GM12878 (cell line): ENCODE measurements around the gene KMO. TPM values are rescaled to one million over a fixed set of nuclear protein-coding genes. Genes with fewer than 3 reads are reported as not detected.

Experiments used
- ATAC-seq: fragments of 200-7000 bp; cut with Tn5 transposase; 3 replicates; pipeline ENCODE4 v1.9.1; 2020; ENCODE audit warnings: mild to moderate bottlenecking, moderate library complexity
- BruUV-seq: library from RNA; stranded (reverse); fragments of 400-500 nt; replicated peaks from 2 replicates; lab custom pipeline; 2021; lab: Mats Ljungman, UMichigan
- CTCF ChIA-PET: fragments of 300-600 bp; sonication (Branson Sonifier 250); formaldehyde crosslinking; extraction: SDS; loops from one replicate; lab custom pipeline; 2021; ENCODE audit warnings: inconsistent platforms; lab: Yijun Ruan, JAX
- POLR2A ChIA-PET: fragments of 350-600 bp; formaldehyde crosslinking; extraction: SDS; loops from one replicate; lab custom pipeline; 2021; ENCODE audit warnings: inconsistent platforms; lab: Charles Lee
- RAD21 ChIA-PET: fragments of 300-600 bp; sonication (Branson Sonifier 250); formaldehyde crosslinking; loops from one replicate; lab custom pipeline; 2023; ENCODE audit warnings: antibody characterized with exemption; ENCODE audit not compliant: unreplicated experiment; lab: Charles Lee
- SMC1A ChIA-PET: fragments of 300-600 bp; sonication (Branson Sonifier 250); formaldehyde crosslinking; loops from one replicate; lab custom pipeline; 2023; ENCODE audit not compliant: unreplicated experiment, uncharacterized antibody; lab: Charles Lee
- DNase-seq: peaks from one replicate; pipeline ENCODE4 v3.0.0-alpha.2; 2011; ENCODE audit warnings: low read depth, low spot score
- FAIRE-seq: peaks from 3 replicates; lab custom pipeline; 2011; peaks lifted over from hg19 to GRCh38; lab: Jason Lieb, UNC
- H2AFZ ChIP-seq: 2 replicates; pipeline ENCODE4 v1.6.0; 2011; ENCODE audit warnings: low read depth, low read length, control low read depth; ENCODE audit not compliant: control insufficient read depth
- H3K27ac ChIP-seq: 2 replicates; pipeline ENCODE4 v1.5.1; 2011; ENCODE audit warnings: control low read depth; ENCODE audit not compliant: control insufficient read depth, insufficient read depth
- H3K27me3 ChIP-seq, 2 experiments: replicated peaks in 1 of 2; 2 replicates each; pipeline versions ENCODE4 v1.6.0 to v1.6.1; 2011; ENCODE audit warnings: low read length in 1 of 2; ENCODE audit not compliant: control insufficient read depth in 2 of 2, insufficient read depth in 2 of 2
- H3K36me3 ChIP-seq, 2 experiments: 2 replicates each; pipeline ENCODE4 v1.5.1; 2011; ENCODE audit warnings: low read length in 1 of 2; ENCODE audit not compliant: control insufficient read depth in 2 of 2, insufficient read depth in 2 of 2
- H3K4me1 ChIP-seq: 2 replicates; pipeline ENCODE4 v1.6.1; 2011; ENCODE audit warnings: mild to moderate bottlenecking, low read length, moderate library complexity, mixed read lengths; ENCODE audit not compliant: control insufficient read depth, insufficient read depth
- H3K4me2 ChIP-seq: 2 replicates; pipeline ENCODE4 v1.6.0; 2011; ENCODE audit warnings: control low read depth; ENCODE audit not compliant: control insufficient read depth, insufficient read depth
- H3K4me3 ChIP-seq: fragments of 200-600 bp; sonication (generic); 2 replicates; pipeline ENCODE4 v1.5.1; 2016
- H3K79me2 ChIP-seq: 2 replicates; pipeline ENCODE4 v1.6.0; 2011; ENCODE audit warnings: low read length; ENCODE audit not compliant: control insufficient read depth, insufficient read depth
- H3K9ac ChIP-seq: 2 replicates; pipeline ENCODE4 v1.8.0; 2011; ENCODE audit warnings: low read length, control low read depth, mixed read lengths; ENCODE audit not compliant: control insufficient read depth, insufficient read depth
- H3K9me3 ChIP-seq: replicated peaks from 3 replicates; pipeline ENCODE4 v1.5.1; 2011; ENCODE audit warnings: mild to moderate bottlenecking, low read length; ENCODE audit not compliant: control insufficient read depth, insufficient read depth
- H4K20me1 ChIP-seq: 2 replicates; pipeline ENCODE4 v1.6.0; 2011; ENCODE audit not compliant: control insufficient read depth, insufficient read depth
- ASH2L ChIP-seq: fragments of 300-600, 200-600 bp; sonication (generic); IDR thresholded peaks from 2 replicates; pipeline ENCODE4 v1.6.1; 2017; ENCODE audit warnings: low read depth, mild to moderate bottlenecking, borderline replicate concordance
- BCL3 ChIP-seq: IDR thresholded peaks from 2 replicates; pipeline ENCODE4 v1.6.1; 2011; ENCODE audit warnings: borderline replicate concordance, low read depth, mild to moderate bottlenecking, moderate library complexity, low read length; ENCODE audit not compliant: insufficient read depth, poor library complexity, severe bottlenecking
- BHLHE40 ChIP-seq, 2 experiments: fragments of 450-650 bp in 1 of 2; IDR thresholded peaks; 2 replicates each; pipeline ENCODE4 v1.6.1; 2011 to 2017; ENCODE audit warnings: low read depth in 2 of 2, borderline replicate concordance in 1 of 2, improper control_type of control experiment in 1 of 2, low read length in 1 of 2, mild to moderate bottlenecking in 1 of 2
- E4F1 ChIP-seq: fragments of 450-650 bp; IDR thresholded peaks from 2 replicates; pipeline ENCODE4 v1.6.1; 2018; ENCODE audit warnings: borderline replicate concordance, mild to moderate bottlenecking; ENCODE audit not compliant: partially characterized antibody
- HDAC6 ChIP-seq: fragments of 200-600 bp; sonication (generic); IDR thresholded peaks from one replicate; pipeline ENCODE4 v1.8.0; 2017; ENCODE audit warnings: antibody characterized with exemption; ENCODE audit not compliant: unreplicated experiment
- MTA3 ChIP-seq: IDR thresholded peaks from 2 replicates; pipeline ENCODE4 v1.6.1; 2012; ENCODE audit warnings: low read length, inconsistent platforms, borderline replicate concordance
- NRF1 ChIP-seq: conservative IDR thresholded peaks from 2 replicates; pipeline ENCODE4 v1.6.1; 2011; ENCODE audit warnings: mild to moderate bottlenecking, low read depth, low read length, improper control_type of control experiment
- POLR2AphosphoS2 ChIP-seq: IDR thresholded peaks from 2 replicates; pipeline ENCODE4 v1.6.1; 2011; ENCODE audit warnings: low read depth, mild to moderate bottlenecking, low read length, improper control_type of control experiment, moderate library complexity
- POU2F2 ChIP-seq: IDR thresholded peaks from 3 replicates; pipeline ENCODE4 v1.6.1; 2011; ENCODE audit warnings: low read depth, mild to moderate bottlenecking, low read length, borderline replicate concordance
- RELB ChIP-seq: fragments of 450-650 bp; IDR thresholded peaks from 2 replicates; pipeline ENCODE4 v1.6.1; 2017; ENCODE audit warnings: low read depth, mild to moderate bottlenecking, moderate library complexity
- SMARCA5 ChIP-seq: fragments of 450-650 bp; IDR thresholded peaks from 2 replicates; pipeline ENCODE4 v1.6.1; 2017; ENCODE audit warnings: mild to moderate bottlenecking
- SMC3 ChIP-seq: IDR thresholded peaks from 2 replicates; pipeline ENCODE4 v1.6.1; 2011; ENCODE audit warnings: low read length, improper control_type of control experiment, borderline replicate concordance
- SUZ12 ChIP-seq: fragments of 200-600 bp; sonication (generic); IDR thresholded peaks from one replicate; pipeline ENCODE4 v1.6.1; 2018; ENCODE audit warnings: antibody characterized with exemption, mild to moderate bottlenecking; ENCODE audit not compliant: unreplicated experiment
- TCF3 ChIP-seq: IDR thresholded peaks from 2 replicates; pipeline ENCODE4 v1.6.1; 2012; ENCODE audit warnings: low read depth, mild to moderate bottlenecking, low read length, borderline replicate concordance; ENCODE audit not compliant: insufficient read depth
- ZBED1 ChIP-seq: IDR thresholded peaks from 2 replicates; pipeline ENCODE4 v1.6.1; 2016; ENCODE audit warnings: borderline replicate concordance
- ZBTB33 ChIP-seq: fragments of 450-650 bp; IDR thresholded peaks from 2 replicates; pipeline ENCODE4 v1.6.1; 2017; ENCODE audit warnings: mild to moderate bottlenecking
- ZNF622 ChIP-seq: fragments of 450-650 bp; IDR thresholded peaks from 2 replicates; pipeline ENCODE4 v1.6.1; 2017; ENCODE audit warnings: mild to moderate bottlenecking, inconsistent platforms
- in situ Hi-C: fragments of 300-500 bp; cut with MboI; formaldehyde crosslinking; loops from 9 replicates; pipeline ENCODE4 v1.14.3; 2018; ENCODE audit warnings: mixed read lengths
- intact Hi-C: fragments of 100-400 bp; cut with micrococcal nuclease; formaldehyde crosslinking; loops from one replicate; pipeline ENCODE4 v1.14.2; 2022; ENCODE audit not compliant: unreplicated experiment
- polyA plus RNA-seq, 11 experiments: library from polyadenylated mRNA; depleted of rRNA in 4 of 11; unstranded in 6 of 11; stranded (reverse) in 5 of 11; fragments of >200 nt; fragmentation: Nextera tagmentation in 4 of 11; fragmentation: Illumina TruSeq in 1 of 11; extraction: Ambion mirVana in 4 of 11; extraction: Trizol in 1 of 11; gene quantifications; 1 replicate in 1 of 11; 2 replicates in 10 of 11; pipeline versions ENCODE4 v1.2.1 to v1.2.3, GENCODE V29; 2011 to 2016; ENCODE audit warnings: inconsistent platforms in 2 of 11, missing spikeins in 2 of 11, low read depth in 1 of 11
- total RNA-seq, 4 experiments: library from RNA; depleted of rRNA in 3 of 4; stranded (reverse); fragments of >200 nt in 3 of 4; fragmentation: Illumina TruSeq in 1 of 4; extraction: Trizol in 1 of 4; gene quantifications; 2 replicates each; pipeline versions ENCODE4 v1.2.1 to v1.2.3, GENCODE V29; 2013 to 2021

Gene KMO
- total and polyA plus RNA-seq, 10 of the 15 experiments (the other 5 are each of a cell fraction or from before 2014, with no cell fraction given): 0.68 to 5.9 (median 1.5) TPM

GRCh38 chr1:241630005-241630404 is 97.8 kb downstream of the KMO start:
- FAIRE-seq (no peak), ATAC-seq (no peak), DNase-seq (no peak)
- in situ Hi-C loops (no loop called here), intact Hi-C loops (no loop called here)
- Histone ChIP-seq H3K9ac (no peak overlapping the region), H3K27me3 (no peaks in the 10 kb centered on the region), H3K4me3 (no peak overlapping the region), H3K27ac (no peak overlapping the region), H3K4me1 (peaks cover 3% of the 10 kb centered on the region), H3K79me2 (no peaks in the 10 kb centered on the region; the same call in 1 of the 2 replicates), H3K36me3 (no peaks in the 10 kb centered on the region; a peak in 1 of 4 replicates), H3K9me3 (no peaks in the 10 kb centered on the region), H4K20me1 (no peaks in the 10 kb centered on the region), H3K4me2 (no peak overlapping the region), H2AFZ (no peak overlapping the region)
- ChIA-PET CTCF (interaction anchor here (0.9 to 2.1 kb wide), 4 partner anchors 19 to 100 kb away, joined by 3 to 16 read pairs (median 3); partner anchors contain the start of gene KMO), SMC1A (interaction anchor here (1.2 to 1.8 kb wide), 2 partner anchors 20 to 96 kb away, joined by 3 to 7 read pairs; no protein-coding TSS in a partner anchor), RAD21 (no interaction called here), POLR2A (no interaction called here)
- no TSS peak for BruUV-seq
- TF ChIP-seq NRF1 (no peak), MTA3 (no peak), POU2F2 (no peak), SUZ12 (no peak), TCF3 (no peak), BHLHE40 (IDR thresholded peaks at IDR 0.05; ENCODE audit: borderline replicate concordance in 1 of 2, low read depth in 2 of 2, low read length in 1 of 2) (no peak), ZBTB33 (no peak), POLR2AphosphoS2 (no peak), HDAC6 (no peak), E4F1 (no peak), ASH2L (no peak), ZNF622 (no peak), ZBED1 (no peak), RELB (no peak), SMC3 (no peak), BCL3 (no peak), SMARCA5 (no peak)
